SK-N-SH treated with all-trans-retinoic acid at 6 μM for 48 hours (cell line): ENCODE data around the gene ATR.
"Not testable (repeated sequence)": the region's sequence is repeated elsewhere in the genome, so short reads cannot be mapped to it uniquely, and the experiment has no call there.

Source experiments
- ATAC-seq: fragments of 200-7000 bp; cut with Tn5 transposase; 3 replicates; pipeline ENCODE4 v1.9.1; 2020; ENCODE audit warnings: mild to moderate bottlenecking, moderate library complexity
- ARNTL ChIP-seq: fragments of 450-650 bp; formaldehyde crosslinking; IDR thresholded peaks from 2 replicates; pipeline ENCODE4 v1.5.0; 2020; ENCODE audit warnings: low read depth, mild to moderate bottlenecking, moderate library complexity, borderline replicate concordance
- BACH2 ChIP-seq: fragments of 250-450 bp; sonication (Bioruptor Pico); IDR thresholded peaks from 2 replicates; pipeline ENCODE4 v1.9.0; 2021; ENCODE audit warnings: mild to moderate bottlenecking, borderline replicate concordance
- CREB5 ChIP-seq: fragments of 250-450 bp; sonication (Bioruptor Pico); IDR thresholded peaks from 2 replicates; pipeline ENCODE4 v1.5.1; 2020; ENCODE audit warnings: low read depth, mild to moderate bottlenecking, moderate library complexity
- CSDC2 ChIP-seq: fragments of 250-450 bp; sonication (Bioruptor Pico); IDR thresholded peaks from 2 replicates; pipeline ENCODE4 v1.5.0; 2020; ENCODE audit warnings: mild to moderate bottlenecking, moderate library complexity
- CSRNP3 ChIP-seq: fragments of 250-450 bp; sonication (Bioruptor Pico); IDR thresholded peaks from 2 replicates; pipeline ENCODE4 v1.5.1; 2021; ENCODE audit warnings: mild to moderate bottlenecking, moderate library complexity
- ESRRG ChIP-seq: fragments of 250-450 bp; sonication (Bioruptor Pico); IDR thresholded peaks from 2 replicates; pipeline ENCODE4 v1.6.1; 2021; ENCODE audit warnings: mild to moderate bottlenecking
- GLIS3 ChIP-seq: fragments of 250-450 bp; sonication (Bioruptor Pico); IDR thresholded peaks from 2 replicates; pipeline ENCODE4 v1.5.0; 2020; ENCODE audit warnings: mild to moderate bottlenecking, moderate library complexity
- ISL1 ChIP-seq: fragments of 250-450 bp; sonication (Bioruptor Pico); IDR thresholded peaks from 2 replicates; pipeline ENCODE4 v2.1.2; 2022; ENCODE audit warnings: mild to moderate bottlenecking, moderate library complexity
- OSR1 ChIP-seq: fragments of 250-450 bp; sonication (Bioruptor Pico); IDR thresholded peaks from 2 replicates; pipeline ENCODE4 v1.8.0; 2022; ENCODE audit warnings: moderate library complexity, mild to moderate bottlenecking, inconsistent platforms
- PATZ1 ChIP-seq: fragments of 250-450 bp; sonication (Bioruptor Pico); IDR thresholded peaks from 2 replicates; pipeline ENCODE4 v1.8.0; 2020; ENCODE audit warnings: mild to moderate bottlenecking, moderate library complexity, borderline replicate concordance
- PPARA ChIP-seq: fragments of 250-450 bp; sonication (Bioruptor Pico); IDR thresholded peaks from 2 replicates; pipeline ENCODE4 v1.5.0; 2020; ENCODE audit warnings: mild to moderate bottlenecking, borderline replicate concordance
- RARB ChIP-seq: fragments of 250-450 bp; sonication (Bioruptor Pico); IDR thresholded peaks from 2 replicates; pipeline ENCODE4 v1.8.0; 2021; ENCODE audit warnings: mild to moderate bottlenecking, moderate library complexity
- SNAI2 ChIP-seq: fragments of 250-450 bp; sonication (Bioruptor Pico); IDR thresholded peaks from 2 replicates; pipeline ENCODE4 v1.5.0; 2020; ENCODE audit warnings: mild to moderate bottlenecking, moderate library complexity
- TCF4 ChIP-seq: fragments of 250-450 bp; sonication (Bioruptor Pico); IDR thresholded peaks from 2 replicates; pipeline ENCODE4 v1.8.0; 2021; ENCODE audit warnings: mild to moderate bottlenecking, moderate library complexity, borderline replicate concordance
- TOX ChIP-seq: fragments of 250-450 bp; sonication (Bioruptor Pico); IDR thresholded peaks from 2 replicates; pipeline ENCODE4 v1.8.0; 2021; ENCODE audit warnings: mild to moderate bottlenecking, moderate library complexity, borderline replicate concordance
- TSHZ2 ChIP-seq: fragments of 250-450 bp; sonication (Bioruptor Pico); IDR thresholded peaks from 2 replicates; pipeline ENCODE4 v1.5.0; 2020; ENCODE audit warnings: mild to moderate bottlenecking, moderate library complexity
- ZC3H10 ChIP-seq: fragments of 250-450 bp; sonication (Bioruptor Pico); IDR thresholded peaks from 2 replicates; pipeline ENCODE4 v1.5.1; 2021; ENCODE audit warnings: mild to moderate bottlenecking, moderate library complexity
- ZFP3 ChIP-seq: fragments of 250-450 bp; sonication (Bioruptor Pico); IDR thresholded peaks from 2 replicates; pipeline ENCODE4 v1.5.0; 2020; ENCODE audit warnings: mild to moderate bottlenecking, moderate library complexity
- ZFP30 ChIP-seq: fragments of 450-650 bp; formaldehyde crosslinking; IDR thresholded peaks from 2 replicates; pipeline ENCODE4 v1.5.0; 2022; ENCODE audit warnings: mild to moderate bottlenecking, moderate library complexity
- ZNF565 ChIP-seq: fragments of 450-650 bp; formaldehyde crosslinking; conservative IDR thresholded peaks from 2 replicates; pipeline ENCODE4 v1.5.0; 2020; ENCODE audit warnings: low read depth, mild to moderate bottlenecking, moderate library complexity
- ZNF70 ChIP-seq: fragments of 450-650 bp; formaldehyde crosslinking; IDR thresholded peaks from 2 replicates; pipeline ENCODE4 v1.5.0; 2020; ENCODE audit warnings: mild to moderate bottlenecking, moderate library complexity
- ZNF8 ChIP-seq: fragments of 450-650 bp; formaldehyde crosslinking; IDR thresholded peaks from 2 replicates; pipeline ENCODE4 v1.5.0; 2020; ENCODE audit warnings: mild to moderate bottlenecking, moderate library complexity

ATR gene

GRCh38 chr3:142563496-142563997, 15.0 kb downstream of the ATR start (continued):
- no peak for TF ChIP-seq ARNTL
- TF ChIP-seq ZNF70 (CRISPR knock-in tag): no peak
- no peak for TF ChIP-seq ZNF565 (CRISPR knock-in tag)
- TF ChIP-seq CSDC2: no peak
- TF ChIP-seq TOX (CRISPR knock-in tag): no peak
- TF ChIP-seq ISL1 (CRISPR knock-in tag): no peak
- no peak for TF ChIP-seq OSR1 (CRISPR knock-in tag)
- TF ChIP-seq SNAI2 (CRISPR knock-in tag): no peak
- no peak for TF ChIP-seq TCF4 (CRISPR knock-in tag)
- TF ChIP-seq BACH2 (CRISPR knock-in tag): no peak
- TF ChIP-seq, all 23 proteins: peak for 0

- no peak for ATAC-seq
- TF ChIP-seq BACH2 (CRISPR knock-in tag): no peak
- no peak for TF ChIP-seq CREB5 (CRISPR knock-in tag)
- no peak for TF ChIP-seq OSR1 (CRISPR knock-in tag)
- TF ChIP-seq ISL1 (CRISPR knock-in tag): no peak
- no peak for TF ChIP-seq ARNTL
- no peak for TF ChIP-seq ZFP3
- TF ChIP-seq GLIS3 (CRISPR knock-in tag): no peak
- TF ChIP-seq ZNF70 (CRISPR knock-in tag): no peak
- TF ChIP-seq SNAI2 (CRISPR knock-in tag): no peak
Measured at GRCh38 chr3:142560118-142560517, 18.4 kb downstream of the ATR start.

GRCh38 chr3:142553741-142554140, 24.8 kb downstream of the ATR start:
- no peak for TF ChIP-seq GLIS3 (CRISPR knock-in tag)
- TF ChIP-seq OSR1 (CRISPR knock-in tag): no peak
- TF ChIP-seq PPARA (CRISPR knock-in tag): no peak
- TF ChIP-seq BACH2 (CRISPR knock-in tag): no peak
- no peak for TF ChIP-seq CSRNP3 (CRISPR knock-in tag)
- no peak for TF ChIP-seq ZNF565 (CRISPR knock-in tag)
- TF ChIP-seq PATZ1: no peak
- TF ChIP-seq SNAI2 (CRISPR knock-in tag): no peak
- TF ChIP-seq ISL1 (CRISPR knock-in tag): no peak
- TF ChIP-seq ARNTL: no peak
- TF ChIP-seq CREB5 (CRISPR knock-in tag): no peak
- TF ChIP-seq TSHZ2 (CRISPR knock-in tag): no peak
- no peak for TF ChIP-seq ZNF8 (CRISPR knock-in tag)
- no peak for TF ChIP-seq ZFP30
- no peak for TF ChIP-seq ZFP3
- no peak for TF ChIP-seq ZC3H10 (CRISPR knock-in tag)
- TF ChIP-seq ZNF70 (CRISPR knock-in tag): no peak
- no peak for TF ChIP-seq ESRRG
- no peak for TF ChIP-seq CSDC2
- no peak for TF ChIP-seq RARB (CRISPR knock-in tag)
- ATAC-seq: no peak

- ATAC-seq: not testable (repeated sequence)
Measured at GRCh38 chr3:142552579-142552978, 26.0 kb downstream of the ATR start.
